BE2C (cell line): ENCODE measurements around the gene SMCO2.
A peak's percentile ranks its signal among the peaks of the same experiment; 100 is the strongest.

ENCODE experiments used
- DNase-seq: peaks from one replicate; pipeline ENCODE4 v3.0.0-alpha.2; 2020
- H3K27me3 ChIP-seq: fragments of 250-450 bp; sonication (Bioruptor Pico); 2 replicates; pipeline ENCODE4 v1.5.1; 2020; ENCODE audit warnings: mild to moderate bottlenecking
- H3K36me3 ChIP-seq: fragments of 250-450 bp; sonication (Bioruptor Pico); 2 replicates; pipeline ENCODE4 v1.5.1; 2020; ENCODE audit warnings: mild to moderate bottlenecking
- H3K4me1 ChIP-seq: fragments of 250-450 bp; sonication (Bioruptor Pico); 2 replicates; pipeline ENCODE4 v1.5.1; 2020
- H3K4me3 ChIP-seq: 2 replicates; pipeline ENCODE4 v1.5.1; 2011; ENCODE audit warnings: low read depth, low read length
- H3K9me3 ChIP-seq: fragments of 250-450 bp; sonication (Bioruptor Pico); 2 replicates; pipeline ENCODE4 v1.5.1; 2020
- CTCF ChIP-seq: IDR thresholded peaks from 2 replicates; pipeline ENCODE4 v1.5.1; 2012; ENCODE audit warnings: mild to moderate bottlenecking, low read depth, low read length

The SMCO2 gene

GRCh38 chr12:27545665-27546064, 99.1 kb downstream of the SMCO2 start:
- H3K9me3 ChIP-seq: no peaks in the 10 kb centered on the region

GRCh38 chr12:27547592-27547991, 101.1 kb downstream of the SMCO2 start:
- no peaks in the 10 kb centered on the region for H3K9me3 ChIP-seq
- H3K36me3 ChIP-seq: no peaks in the 10 kb centered on the region; the same call in 1 of the 2 replicates
- no peak for DNase-seq
- H3K4me3 ChIP-seq: no peak overlapping the region
- H3K27me3 ChIP-seq: no peaks in the 10 kb centered on the region
- TF ChIP-seq CTCF: no peak
- peaks cover 8% of the 10 kb centered on the region for H3K4me1 ChIP-seq

More at GRCh38 chr12:27545665-27546064, 99.1 kb downstream of the SMCO2 start:
- DNase-seq: no peak
- H3K27me3 ChIP-seq: no peaks in the 10 kb centered on the region
- peaks cover 8% of the 10 kb centered on the region for H3K4me1 ChIP-seq
- no peak for TF ChIP-seq CTCF
- H3K36me3 ChIP-seq: no peaks in the 10 kb centered on the region; the same call in 1 of the 2 replicates
- no peak overlapping the region for H3K4me3 ChIP-seq

GRCh38 chr12:27548301-27549199, 102.0 kb downstream of the SMCO2 start:
- no peaks in the 10 kb centered on the region for H3K9me3 ChIP-seq
- no peak for DNase-seq
- H3K27me3 ChIP-seq: no peaks in the 10 kb centered on the region
- H3K4me3 ChIP-seq: no peak overlapping the region
- H3K4me1 ChIP-seq: peaks cover 8% of the 10 kb centered on the region
- no peak for TF ChIP-seq CTCF
- H3K36me3 ChIP-seq: no peaks in the 10 kb centered on the region; the same call in 1 of the 2 replicates

- H3K4me1 ChIP-seq: peaks cover 10% of the 10 kb centered on the region
Observed at GRCh38 chr12:27549236-27549800, 102.8 kb downstream of the SMCO2 start.

GRCh38 chr12:27549801-27550652, 103.5 kb downstream of the SMCO2 start:
- no peaks in the 10 kb centered on the region for H3K27me3 ChIP-seq
- no peak overlapping the region for H3K4me3 ChIP-seq
- peak; percentile 58 for DNase-seq
- H3K9me3 ChIP-seq: no peaks in the 10 kb centered on the region
- H3K4me1 ChIP-seq: peaks cover 13% of the 10 kb centered on the region
- no peaks in the 10 kb centered on the region for H3K36me3 ChIP-seq
- no peak for TF ChIP-seq CTCF

More at GRCh38 chr12:27549236-27549800, 102.8 kb downstream of the SMCO2 start:
- H3K9me3 ChIP-seq: no peaks in the 10 kb centered on the region
- no peak overlapping the region for H3K4me3 ChIP-seq
- H3K27me3 ChIP-seq: no peaks in the 10 kb centered on the region
- TF ChIP-seq CTCF: no peak
- H3K36me3 ChIP-seq: no peaks in the 10 kb centered on the region
- no peak for DNase-seq
